ENCODE data around the gene CFAP299.

Gene CFAP299

DNA sequence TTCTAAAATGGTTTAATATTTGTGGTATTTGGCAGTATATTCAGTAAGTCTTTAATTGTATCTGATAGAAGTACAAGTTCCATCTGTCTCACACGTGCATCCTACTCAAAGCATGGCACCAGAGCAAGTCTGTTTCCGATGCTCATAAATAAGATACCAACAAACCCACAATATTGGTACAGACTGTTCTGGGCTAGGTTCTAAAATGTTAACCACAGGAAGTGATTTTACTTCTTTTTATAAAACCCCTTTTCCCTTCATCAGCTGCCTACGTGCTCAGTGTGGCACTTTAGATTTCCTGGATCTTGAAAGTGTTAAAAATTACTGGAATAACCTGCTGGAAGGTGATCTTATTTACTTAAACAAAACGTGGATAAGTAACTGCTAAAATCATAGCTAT is 165.1 kb downstream of the CFAP299 start:
- no peak overlapping the region for H3K23ac ChIP-seq (ENCODE audit: low read length)

DNA sequence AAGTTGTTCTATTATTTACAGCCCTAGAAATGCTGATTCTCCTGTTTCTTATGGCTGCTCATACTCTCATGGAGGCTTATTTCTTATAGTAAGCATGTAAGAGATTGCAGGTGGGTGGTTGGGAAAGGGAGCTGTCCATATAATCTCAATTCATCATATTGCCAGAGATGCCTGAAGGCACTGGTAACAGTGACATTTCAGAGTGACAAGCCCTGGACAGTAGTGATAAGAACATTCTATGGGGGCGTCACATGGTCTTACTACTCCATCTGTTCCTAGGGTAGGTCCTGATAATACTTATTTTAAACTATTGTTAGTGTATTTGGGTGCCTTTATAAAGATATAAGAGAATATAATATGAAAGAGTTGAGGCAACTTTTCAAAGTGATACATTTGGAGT is 171.5 kb downstream of the CFAP299 start:
- Histone ChIP-seq H2BK5ac (ENCODE audit: low read length) (no peak overlapping the region), H3K18ac (ENCODE audit: low read length) (no peak overlapping the region), H2AK5ac (ENCODE audit: low read length) (no peak overlapping the region), H3K79me2 (ENCODE audit: control insufficient read depth, insufficient read depth, low read length) (no peaks in the 10 kb centered on the region), H3K27ac (ENCODE audit: low read depth, low read length) (no peak overlapping the region), H3K4ac (ENCODE audit: low read depth, low read length) (no peak overlapping the region), H3K9ac (ENCODE audit: low read length) (no peak overlapping the region), H4K8ac (ENCODE audit: low read depth, low read length) (no peak overlapping the region), H3K56ac (ENCODE audit: low read length) (no peak overlapping the region), H2BK15ac (replicated peaks; ENCODE audit: low read depth) (no peak overlapping the region), H4K5ac (ENCODE audit: low read length) (no peak overlapping the region), H3K23ac (ENCODE audit: low read length) (no peak overlapping the region), H3K4me3 (ENCODE audit: low read length) (no peak overlapping the region), H3K27me3 (ENCODE audit: insufficient read depth, low read length, poor library complexity) (no peaks in the 10 kb centered on the region), H2BK120ac (ENCODE audit: low read depth, low read length) (no peak overlapping the region), H3K4me1 (ENCODE audit: control insufficient read depth, low read depth, low read length) (no peaks in the 10 kb centered on the region), H3K4me2 (ENCODE audit: low read length) (no peak overlapping the region), H3K79me1 (ENCODE audit: low read length) (no peaks in the 10 kb centered on the region), H3K36me3 (ENCODE audit: control insufficient read depth, insufficient read depth, low read length) (no peaks in the 10 kb centered on the region)
- no peak for DNase-seq
- no CpG with 5 or more reads among the region's 1 CpG for WGBS (ENCODE audit: extremely low coverage, insufficient coverage, low lambda C conversion rate)

More for the DNA sequence above, 165.1 kb downstream of the CFAP299 start:
- Histone ChIP-seq H3K4me2 (ENCODE audit: low read length) (no peak overlapping the region), H3K4me1 (ENCODE audit: control insufficient read depth, low read depth, low read length) (no peaks in the 10 kb centered on the region), H3K27ac (ENCODE audit: low read depth, low read length) (no peak overlapping the region), H4K5ac (ENCODE audit: low read length) (no peak overlapping the region), H3K27me3 (ENCODE audit: insufficient read depth, low read length, poor library complexity) (no peaks in the 10 kb centered on the region), H2AK5ac (ENCODE audit: low read length) (no peak overlapping the region), H3K36me3 (ENCODE audit: control insufficient read depth, insufficient read depth, low read length) (no peaks in the 10 kb centered on the region), H3K79me2 (ENCODE audit: control insufficient read depth, insufficient read depth, low read length) (no peaks in the 10 kb centered on the region), H4K8ac (ENCODE audit: low read depth, low read length) (no peak overlapping the region), H3K9ac (ENCODE audit: low read length) (no peak overlapping the region), H2BK15ac (replicated peaks; ENCODE audit: low read depth) (no peak overlapping the region), H2BK120ac (ENCODE audit: low read depth, low read length) (no peak overlapping the region), H3K79me1 (ENCODE audit: low read length) (no peaks in the 10 kb centered on the region), H3K18ac (ENCODE audit: low read length) (no peak overlapping the region), H3K4me3 (ENCODE audit: low read length) (no peak overlapping the region), H2BK5ac (ENCODE audit: low read length) (no peak overlapping the region), H3K4ac (ENCODE audit: low read depth, low read length) (no peak overlapping the region), H3K56ac (ENCODE audit: low read length) (no peak overlapping the region)
- DNase-seq, result no peak
- WGBS (ENCODE audit: extremely low coverage, insufficient coverage, low lambda C conversion rate), result no CpG with 5 or more reads among the region's 4 CpGs

GRCh38 chr4:80507507-80507906 is 172.0 kb downstream of the CFAP299 start:
- no peak overlapping the region for H3K4me2 ChIP-seq (ENCODE audit: low read length)
- H3K23ac ChIP-seq (ENCODE audit: low read length), result no peak overlapping the region
- H3K27ac ChIP-seq (ENCODE audit: low read depth, low read length), result no peak overlapping the region
- no peaks in the 10 kb centered on the region for H3K79me1 ChIP-seq (ENCODE audit: low read length)
- H2BK5ac ChIP-seq (ENCODE audit: low read length), result no peak overlapping the region
- H3K79me2 ChIP-seq (ENCODE audit: control insufficient read depth, insufficient read depth, low read length), result no peaks in the 10 kb centered on the region
- H2BK15ac ChIP-seq (replicated peaks; ENCODE audit: low read depth), result no peak overlapping the region
- H3K4me3 ChIP-seq (ENCODE audit: low read length), result no peak overlapping the region
- H2AK5ac ChIP-seq (ENCODE audit: low read length), result no peak overlapping the region
- H3K4me1 ChIP-seq (ENCODE audit: control insufficient read depth, low read depth, low read length), result no peaks in the 10 kb centered on the region
- no peak for DNase-seq
- no peaks in the 10 kb centered on the region for H3K27me3 ChIP-seq (ENCODE audit: insufficient read depth, low read length, poor library complexity)
- no peak overlapping the region for H3K18ac ChIP-seq (ENCODE audit: low read length)
- H4K5ac ChIP-seq (ENCODE audit: low read length), result no peak overlapping the region
- no peak overlapping the region for H3K4ac ChIP-seq (ENCODE audit: low read depth, low read length)
- WGBS (ENCODE audit: extremely low coverage, insufficient coverage, low lambda C conversion rate), result no CpG with 5 or more reads among the region's 1 CpG
- H3K36me3 ChIP-seq (ENCODE audit: control insufficient read depth, insufficient read depth, low read length), result no peaks in the 10 kb centered on the region
- H2BK120ac ChIP-seq (ENCODE audit: low read depth, low read length), result no peak overlapping the region
- no peak overlapping the region for H4K8ac ChIP-seq (ENCODE audit: low read depth, low read length)
- H3K56ac ChIP-seq (ENCODE audit: low read length), result no peak overlapping the region
- no peak overlapping the region for H3K9ac ChIP-seq (ENCODE audit: low read length)

GRCh38 chr4:80515496-80515895 is 180.0 kb downstream of the CFAP299 start:
- WGBS (ENCODE audit: extremely low coverage, insufficient coverage, low lambda C conversion rate), result no CpG with 5 or more reads among the region's 1 CpG
- H3K27ac ChIP-seq (ENCODE audit: low read depth, low read length), result no peak overlapping the region
- no peak overlapping the region for H2BK5ac ChIP-seq (ENCODE audit: low read length)
- no peaks in the 10 kb centered on the region for H3K36me3 ChIP-seq (ENCODE audit: control insufficient read depth, insufficient read depth, low read length)
- no peak overlapping the region for H4K5ac ChIP-seq (ENCODE audit: low read length)
- H3K18ac ChIP-seq (ENCODE audit: low read length), result no peak overlapping the region
- no peak overlapping the region for H2BK120ac ChIP-seq (ENCODE audit: low read depth, low read length)
- no peak overlapping the region for H3K4ac ChIP-seq (ENCODE audit: low read depth, low read length)
- no peak overlapping the region for H3K4me3 ChIP-seq (ENCODE audit: low read length)
- H3K79me2 ChIP-seq (ENCODE audit: control insufficient read depth, insufficient read depth, low read length), result no peaks in the 10 kb centered on the region
- no peak overlapping the region for H3K56ac ChIP-seq (ENCODE audit: low read length)
- no peak overlapping the region for H2BK15ac ChIP-seq (replicated peaks; ENCODE audit: low read depth)
- H4K8ac ChIP-seq (ENCODE audit: low read depth, low read length), result no peak overlapping the region
- H3K27me3 ChIP-seq (ENCODE audit: insufficient read depth, low read length, poor library complexity), result no peaks in the 10 kb centered on the region
- no peak for DNase-seq
- H3K23ac ChIP-seq (ENCODE audit: low read length), result no peak overlapping the region
- H3K9ac ChIP-seq (ENCODE audit: low read length), result no peak overlapping the region
- no peaks in the 10 kb centered on the region for H3K4me1 ChIP-seq (ENCODE audit: control insufficient read depth, low read depth, low read length)
- no peak overlapping the region for H2AK5ac ChIP-seq (ENCODE audit: low read length)
- no peaks in the 10 kb centered on the region for H3K79me1 ChIP-seq (ENCODE audit: low read length)
- H3K4me2 ChIP-seq (ENCODE audit: low read length), result no peak overlapping the region

DNA sequence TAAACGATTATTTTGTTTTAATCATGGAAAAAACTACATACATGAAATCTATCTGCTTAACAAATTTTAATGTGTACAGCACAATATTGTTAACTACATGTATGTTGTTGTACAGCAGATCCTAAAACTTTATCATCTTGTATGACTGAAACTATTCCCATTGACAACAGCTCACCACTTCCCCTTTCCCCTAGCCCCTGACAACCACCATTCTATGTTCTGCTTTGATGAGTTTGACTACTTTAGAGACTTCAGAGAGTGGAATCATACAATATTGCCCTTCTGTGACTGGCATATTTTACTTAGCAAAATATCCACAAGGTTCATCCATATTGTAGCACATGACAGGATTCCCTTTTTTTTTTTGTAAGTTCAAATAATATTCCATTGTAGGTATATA is 185.9 kb downstream of the CFAP299 start:
- no peaks in the 10 kb centered on the region for H3K27me3 ChIP-seq (ENCODE audit: insufficient read depth, low read length, poor library complexity)
- no peak overlapping the region for H3K23ac ChIP-seq (ENCODE audit: low read length)
- H2BK120ac ChIP-seq (ENCODE audit: low read depth, low read length), result no peak overlapping the region

GRCh38 chr4:80526697-80527096 is 191.2 kb downstream of the CFAP299 start:
- WGBS (ENCODE audit: extremely low coverage, insufficient coverage, low lambda C conversion rate), result 100% methylated on average over 1 of the region's 2 CpGs

More for the DNA sequence above, 185.9 kb downstream of the CFAP299 start:
- Histone ChIP-seq H3K4me1 (ENCODE audit: control insufficient read depth, low read depth, low read length) (no peaks in the 10 kb centered on the region), H3K27ac (ENCODE audit: low read depth, low read length) (no peak overlapping the region), H3K9ac (ENCODE audit: low read length) (no peak overlapping the region), H4K5ac (ENCODE audit: low read length) (no peak overlapping the region), H3K79me2 (ENCODE audit: control insufficient read depth, insufficient read depth, low read length) (no peaks in the 10 kb centered on the region), H3K18ac (ENCODE audit: low read length) (no peak overlapping the region), H2BK5ac (ENCODE audit: low read length) (no peak overlapping the region), H2AK5ac (ENCODE audit: low read length) (no peak overlapping the region), H3K4ac (ENCODE audit: low read depth, low read length) (no peak overlapping the region), H3K36me3 (ENCODE audit: control insufficient read depth, insufficient read depth, low read length) (no peaks in the 10 kb centered on the region), H3K79me1 (ENCODE audit: low read length) (no peaks in the 10 kb centered on the region), H2BK15ac (replicated peaks; ENCODE audit: low read depth) (no peak overlapping the region), H3K56ac (ENCODE audit: low read length) (no peak overlapping the region), H3K4me2 (ENCODE audit: low read length) (no peak overlapping the region), H3K4me3 (ENCODE audit: low read length) (no peak overlapping the region), H4K8ac (ENCODE audit: low read depth, low read length) (no peak overlapping the region)
- no CpG with 5 or more reads among the region's 1 CpG for WGBS (ENCODE audit: extremely low coverage, insufficient coverage, low lambda C conversion rate)
- no peak for DNase-seq

More at GRCh38 chr4:80526697-80527096, 191.2 kb downstream of the CFAP299 start:
- Histone ChIP-seq H2AK5ac (ENCODE audit: low read length) (no peak overlapping the region), H3K4ac (ENCODE audit: low read depth, low read length) (no peak overlapping the region), H3K27me3 (ENCODE audit: insufficient read depth, low read length, poor library complexity) (no peaks in the 10 kb centered on the region), H3K79me2 (ENCODE audit: control insufficient read depth, insufficient read depth, low read length) (no peaks in the 10 kb centered on the region), H3K18ac (ENCODE audit: low read length) (no peak overlapping the region), H3K4me1 (ENCODE audit: control insufficient read depth, low read depth, low read length) (no peaks in the 10 kb centered on the region), H4K5ac (ENCODE audit: low read length) (no peak overlapping the region), H2BK15ac (replicated peaks; ENCODE audit: low read depth) (no peak overlapping the region), H2BK120ac (ENCODE audit: low read depth, low read length) (no peak overlapping the region), H4K8ac (ENCODE audit: low read depth, low read length) (no peak overlapping the region), H3K36me3 (ENCODE audit: control insufficient read depth, insufficient read depth, low read length) (no peaks in the 10 kb centered on the region), H3K9ac (ENCODE audit: low read length) (no peak overlapping the region), H3K4me3 (ENCODE audit: low read length) (no peak overlapping the region), H3K27ac (ENCODE audit: low read depth, low read length) (no peak overlapping the region), H3K23ac (ENCODE audit: low read length) (no peak overlapping the region), H3K56ac (ENCODE audit: low read length) (no peak overlapping the region), H3K4me2 (ENCODE audit: low read length) (no peak overlapping the region), H2BK5ac (ENCODE audit: low read length) (no peak overlapping the region), H3K79me1 (ENCODE audit: low read length) (no peaks in the 10 kb centered on the region)
- no peak for DNase-seq

Measured in mesendoderm (in vitro differentiated cells).